Transverse colon (tissue), 4 donors: Measurements from ENCODE around the gene ING4.

Experiments used
- CTCF ChIP-seq, 5 experiments: fragments of 200-600 bp in 3 of 5; fragments of 450-650 bp in 2 of 5; sonication (generic) in 3 of 5; IDR thresholded peaks; 1 replicate in 2 of 5; 2 replicates in 3 of 5; pipeline ENCODE4 v1.5.1; 2016 to 2017; ENCODE audit warnings: antibody characterized with exemption in 5 of 5, inconsistent platforms in 3 of 5, mild to moderate bottlenecking in 2 of 5, moderate library complexity in 1 of 5
- EP300 ChIP-seq: sonication (generic); formaldehyde crosslinking; IDR thresholded peaks from one replicate; pipeline ENCODE4 v1.6.1; 2017; ENCODE audit warnings: antibody characterized with exemption, low read depth
- POLR2A ChIP-seq: fragments of 450-650 bp; IDR thresholded peaks from one replicate; pipeline ENCODE4 v1.6.1; 2016; ENCODE audit warnings: antibody characterized with exemption, mild to moderate bottlenecking, moderate library complexity
- POLR2AphosphoS5 ChIP-seq, 3 donors: sonication (generic); formaldehyde crosslinking; IDR thresholded peaks; one replicate each; pipeline ENCODE4 v1.6.1; 2016; ENCODE audit warnings: antibody characterized with exemption in 3 of 3

GRCh38 chr12:6697584-6698351 lies 34.8 kb upstream of the ING4 start:
- TF ChIP-seq CTCF (IDR thresholded peaks at IDR 0.05) (peak in 4 of 5 experiments; percentile 25 to 46 (median 36)), POLR2A (no peak), POLR2AphosphoS5 (IDR thresholded peaks at IDR 0.05) (no peak), EP300 (no peak)
